ENCODE results near the gene SEC24A.
A peak's percentile ranks its signal among the peaks of the same experiment; 100 is the strongest.
"Not testable (repeated sequence)": the region's sequence is repeated elsewhere in the genome, so short reads cannot be mapped to it uniquely, and the experiment has no call there.

Gene SEC24A

DNA sequence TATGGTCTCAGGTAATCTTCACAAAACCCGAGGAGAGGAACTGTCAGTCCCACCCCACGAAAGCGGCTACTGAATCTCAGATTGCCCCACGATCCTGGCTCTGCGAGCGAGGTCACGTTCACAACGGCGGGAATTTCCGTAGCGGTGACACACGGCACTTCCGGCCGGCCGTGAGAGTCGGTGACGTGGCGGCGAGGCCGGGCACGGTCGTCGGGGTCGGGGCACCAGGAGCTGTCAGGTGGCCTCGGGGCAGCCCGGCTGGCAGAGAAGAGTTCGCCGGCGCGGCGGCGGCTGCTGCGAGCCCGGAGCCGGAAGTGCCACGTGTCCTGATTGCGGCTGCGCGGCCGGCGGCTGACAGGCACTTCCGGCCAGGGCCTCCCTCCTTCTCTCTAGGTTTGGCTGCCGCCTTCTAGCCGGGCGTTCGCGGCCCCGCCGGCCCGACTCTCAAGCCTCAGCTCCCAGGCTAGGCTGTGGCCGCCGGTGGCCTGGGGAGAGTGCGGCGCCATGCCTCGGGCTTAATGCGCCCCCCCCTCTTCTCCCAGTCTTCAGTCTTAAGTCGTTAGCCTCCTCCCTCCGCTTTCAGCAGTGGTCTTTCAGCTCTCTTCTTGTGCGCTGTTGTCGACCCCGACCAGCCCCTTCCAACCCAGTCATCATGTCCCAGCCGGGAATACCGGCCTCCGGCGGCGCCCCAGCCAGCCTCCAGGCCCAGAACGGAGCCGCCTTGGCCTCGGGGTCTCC is at the start of gene SEC24A:
Gene SEC24A, plus strand, starts transcription at position 361 of the 738 bp plus-strand sequence. Its CDS starts 292 bp downstream, at position 653.
- DNase-seq (ENCODE audit: low read depth) = peak; percentile 82

DNA sequence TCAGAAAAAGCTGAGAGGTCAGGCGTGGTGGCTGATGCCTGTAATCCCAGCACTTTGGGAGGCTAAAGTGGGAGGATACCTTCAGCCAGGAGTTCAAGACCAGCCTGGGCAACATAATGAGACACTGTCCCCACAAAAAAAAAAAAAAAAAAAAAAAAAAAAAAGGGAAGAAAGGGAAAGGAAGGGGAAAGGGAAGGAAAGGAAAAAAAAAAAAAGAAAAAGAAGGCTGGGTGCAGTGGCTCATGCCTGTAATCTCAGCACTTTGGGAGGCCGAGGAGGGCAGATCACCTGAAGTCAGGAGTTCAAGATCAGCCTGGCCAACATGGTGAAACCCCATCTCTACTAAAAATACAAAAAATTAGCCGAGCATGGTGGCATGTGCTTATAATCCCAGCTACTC is 48.8 kb upstream of the SEC24A start:
- DNase-seq (ENCODE audit: low read depth) = not testable (repeated sequence)

DNA sequence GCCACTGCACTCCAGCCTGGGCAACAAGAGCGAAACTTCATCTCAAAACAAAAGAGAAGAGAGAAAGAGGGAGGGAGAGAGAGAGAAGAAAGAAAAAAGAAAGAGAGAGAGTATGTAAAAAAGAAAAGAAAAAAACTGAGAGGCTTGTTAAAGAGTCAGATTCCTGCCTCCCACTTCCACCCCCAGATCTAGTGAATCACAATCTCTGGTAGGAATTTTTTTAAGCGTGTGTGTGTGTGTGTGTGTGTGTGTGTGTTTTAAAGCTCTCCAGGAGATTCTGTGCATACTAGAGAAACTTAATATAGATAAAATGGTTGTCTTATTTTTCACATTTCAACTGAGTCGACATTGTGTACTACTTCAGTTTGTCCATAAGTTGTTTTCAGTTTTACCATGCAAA is 48.0 kb upstream of the SEC24A start:
- DNase-seq (ENCODE audit: low read depth) = no peak

DNA sequence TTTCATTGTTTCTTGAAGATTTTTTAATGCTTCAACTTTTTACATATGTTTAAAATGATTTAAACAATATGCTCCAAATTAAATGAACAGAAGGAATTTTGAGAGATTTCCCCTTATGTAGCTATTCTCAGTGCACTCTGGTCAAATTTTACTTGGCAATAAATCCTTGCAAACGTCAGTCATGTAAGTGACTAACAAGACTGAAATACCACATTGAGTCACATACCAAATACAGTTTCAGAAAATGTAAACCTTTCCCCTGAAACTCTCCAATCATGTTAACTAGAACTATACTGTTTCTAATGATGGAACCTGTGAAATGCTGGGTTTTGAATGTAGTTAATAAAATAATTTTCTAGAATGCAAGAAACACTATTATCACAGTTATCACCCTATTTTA is 45.5 kb upstream of the SEC24A start:
- no peak for DNase-seq (ENCODE audit: low read depth)

DNA sequence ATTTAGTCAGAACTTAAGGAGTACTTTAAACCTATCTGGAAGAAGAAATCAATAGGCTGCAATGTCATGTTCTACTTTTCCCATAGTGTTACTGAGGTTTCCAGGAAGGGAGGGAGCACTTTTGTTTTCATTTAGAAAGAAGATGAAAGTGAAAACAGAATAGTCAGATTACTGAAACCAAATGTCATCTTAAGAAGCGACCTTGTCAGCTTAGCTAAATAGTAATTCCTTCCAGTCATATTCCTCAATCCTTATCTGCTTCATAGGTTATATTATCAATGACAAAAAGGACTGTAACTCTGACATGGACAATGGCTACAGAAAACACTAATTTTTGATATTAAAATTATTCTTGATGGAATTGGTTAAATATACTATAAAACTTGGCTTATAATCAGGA is 43.7 kb upstream of the SEC24A start:
- no peak for DNase-seq (ENCODE audit: low read depth)

DNA sequence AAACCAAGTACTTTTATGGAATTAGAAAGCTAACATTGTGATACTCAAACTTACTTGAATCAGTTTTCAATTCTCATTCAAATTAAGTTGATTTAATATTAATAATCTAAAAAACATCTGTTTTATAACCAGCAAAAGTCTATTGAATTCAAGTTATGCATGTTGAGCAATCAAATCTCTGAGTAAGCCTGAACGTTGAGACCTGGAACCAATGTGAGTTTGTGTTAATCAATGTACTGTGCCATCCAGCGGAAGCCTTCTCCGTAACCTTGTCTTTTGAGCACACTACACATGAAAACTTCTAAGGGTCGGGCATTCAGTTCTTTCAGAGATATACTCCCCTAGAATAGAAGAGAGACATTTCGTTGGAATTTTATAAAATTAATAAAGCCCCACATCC is 41.9 kb upstream of the SEC24A start:
- no peak for DNase-seq (ENCODE audit: low read depth)

DNA sequence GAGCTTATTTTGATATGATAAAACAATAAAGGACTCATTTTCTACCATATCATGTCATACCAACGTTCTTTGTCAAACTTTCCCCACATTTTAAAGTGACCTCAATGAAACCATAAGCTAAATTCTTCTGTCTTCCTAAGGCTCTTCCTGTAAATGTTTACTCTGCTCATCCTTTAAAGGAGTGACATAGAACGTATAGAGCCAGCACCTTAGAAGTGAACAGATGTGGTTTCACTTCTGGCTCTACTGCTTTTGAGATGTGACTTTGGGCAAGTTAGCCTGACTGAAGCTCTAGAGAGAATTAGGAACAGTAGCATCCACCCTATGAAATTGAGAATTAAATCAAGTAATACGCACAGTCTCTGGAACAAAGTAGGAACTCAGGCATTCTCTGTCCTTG is 40.0 kb upstream of the SEC24A start:
- no peak for DNase-seq (ENCODE audit: low read depth)

DNA sequence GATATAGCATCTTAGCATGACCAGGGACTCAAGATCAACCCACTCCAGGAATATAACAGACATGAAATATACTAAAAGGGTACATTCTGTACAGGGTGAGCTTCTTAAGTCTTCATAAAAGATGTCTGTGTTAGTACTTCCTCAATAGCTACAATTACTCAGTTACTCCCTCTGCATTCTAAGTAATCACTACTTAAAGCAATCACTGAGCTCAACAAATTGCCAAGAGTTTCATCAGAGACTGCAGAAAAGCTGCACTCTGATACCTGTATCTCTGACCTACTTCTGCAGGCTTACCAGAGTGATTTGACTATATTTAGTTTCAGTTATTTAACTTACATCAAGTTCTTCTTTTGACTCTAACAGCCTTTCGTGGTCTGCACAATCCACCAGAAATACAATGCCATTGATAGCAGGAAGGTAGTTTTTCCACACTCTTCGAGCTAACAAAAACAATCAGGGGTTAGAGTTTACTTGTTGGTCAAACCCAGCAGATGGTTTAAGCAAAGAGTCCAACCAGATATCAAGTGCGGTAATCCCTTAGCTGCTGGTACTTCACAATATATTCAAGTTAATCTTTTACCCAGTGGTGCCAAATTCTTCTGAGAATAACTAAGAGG is 39.2 kb upstream of the SEC24A start:
- no peak for DNase-seq (ENCODE audit: low read depth)

DNA sequence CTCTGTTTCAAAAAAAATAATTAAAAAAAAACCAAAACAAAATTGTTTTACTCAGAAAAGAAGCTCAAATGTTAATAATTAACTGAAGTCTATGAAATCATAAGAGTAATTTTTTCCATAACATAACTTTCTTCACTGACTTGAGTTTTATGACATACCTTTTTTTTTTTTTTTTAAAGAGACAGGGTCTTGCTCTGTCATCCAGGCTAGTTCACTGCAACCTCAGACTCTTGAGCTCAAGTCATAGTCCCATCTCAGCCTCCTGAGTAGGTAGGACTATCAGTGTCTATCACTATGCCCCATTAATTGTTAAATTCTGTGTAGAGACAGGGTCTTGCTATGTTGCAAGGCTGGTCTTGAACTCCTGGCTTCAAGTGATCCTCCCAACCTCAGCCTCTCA is 37.9 kb upstream of the SEC24A start:
- DNase-seq (ENCODE audit: low read depth) = no peak

DNA sequence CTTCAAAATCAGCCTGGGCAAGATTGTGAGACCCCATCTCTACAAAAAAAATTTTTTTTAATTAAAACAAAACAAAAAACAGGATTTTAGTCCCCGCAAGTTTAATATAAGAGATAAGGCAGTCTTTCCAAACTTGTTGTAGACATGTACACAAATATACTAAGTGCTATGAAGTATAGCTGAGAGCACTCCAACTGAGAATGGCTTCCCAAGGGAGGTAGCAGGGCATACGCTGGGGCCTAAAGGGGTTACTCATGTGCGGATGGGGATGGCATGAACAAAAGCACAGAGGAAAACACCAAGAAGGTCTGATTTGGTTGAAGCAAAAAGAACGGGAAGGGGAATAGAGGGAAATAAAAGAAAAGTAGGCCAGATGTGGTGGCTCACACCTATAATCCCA is 37.1 kb upstream of the SEC24A start:
- no peak for DNase-seq (ENCODE audit: low read depth)

DNA sequence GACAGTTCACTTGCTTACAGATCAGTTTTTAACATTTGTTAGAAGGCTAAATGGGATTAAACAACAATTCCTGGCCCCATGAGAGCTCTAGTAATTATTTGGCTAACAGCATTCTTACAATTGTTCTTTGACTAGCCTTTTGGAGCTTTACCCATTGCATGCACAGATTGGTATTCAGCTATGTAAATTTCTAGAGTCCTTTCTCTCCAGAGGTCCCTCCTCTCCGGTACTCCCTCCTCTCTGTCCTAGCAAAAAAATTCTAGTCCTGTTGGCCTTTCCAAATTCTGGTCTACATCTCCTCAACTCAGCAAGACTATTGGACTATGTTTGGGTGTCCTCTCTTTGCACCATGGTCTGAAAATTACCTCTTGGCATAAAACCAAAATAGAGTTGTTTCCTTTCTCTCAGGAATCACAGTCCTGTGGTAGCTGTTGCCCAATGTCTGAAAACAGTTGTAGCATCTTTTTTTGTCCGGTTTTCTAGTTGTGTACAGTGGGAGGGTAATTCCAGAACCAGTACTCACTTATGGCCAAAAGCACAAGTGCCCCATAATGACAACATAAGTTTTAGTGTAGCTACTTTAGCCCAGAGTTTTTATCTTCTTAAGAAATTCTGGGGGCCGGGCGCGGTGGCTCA is 34.0 kb upstream of the SEC24A start:
- no peak for DNase-seq (ENCODE audit: low read depth)

DNA sequence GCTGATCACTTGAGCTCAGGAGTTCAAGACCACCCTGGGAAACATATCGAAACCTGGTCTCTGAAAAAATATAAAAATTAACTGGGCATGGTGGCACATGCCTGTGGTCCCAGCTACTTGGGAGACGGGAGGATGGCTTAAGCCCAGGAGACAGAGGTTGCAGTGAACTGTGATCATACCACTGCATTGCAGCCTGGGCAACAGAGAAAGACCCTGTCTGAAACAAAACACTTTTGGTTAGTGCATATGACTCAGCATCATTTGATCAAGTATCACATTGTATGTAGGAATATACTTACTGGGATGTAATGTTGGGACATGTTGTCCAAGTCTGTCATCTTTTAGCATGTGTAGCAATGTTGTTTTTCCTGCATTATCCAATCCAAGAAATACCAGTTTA is 28.0 kb upstream of the SEC24A start:
- no peak for DNase-seq (ENCODE audit: low read depth)

DNA sequence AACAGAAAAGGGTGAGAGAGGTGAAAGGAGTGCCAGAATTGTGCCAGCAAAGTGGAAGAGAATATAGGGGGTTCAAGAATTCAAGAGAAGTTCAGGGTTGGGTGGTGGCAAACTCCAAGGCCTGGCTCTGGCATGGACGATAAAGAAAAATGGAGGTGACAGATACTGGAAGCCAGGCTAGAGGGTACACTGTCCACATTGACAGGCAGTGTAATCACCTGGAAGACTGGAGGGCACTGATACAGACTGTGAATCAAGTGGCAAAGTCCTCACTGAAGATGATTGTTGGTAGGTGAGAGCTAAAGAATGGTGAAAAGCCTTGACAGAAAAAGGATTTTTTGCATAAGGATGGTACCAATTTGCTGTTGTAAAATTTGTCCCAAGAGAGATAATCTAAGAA is 23.0 kb upstream of the SEC24A start:
- no peak for DNase-seq (ENCODE audit: low read depth)

DNA sequence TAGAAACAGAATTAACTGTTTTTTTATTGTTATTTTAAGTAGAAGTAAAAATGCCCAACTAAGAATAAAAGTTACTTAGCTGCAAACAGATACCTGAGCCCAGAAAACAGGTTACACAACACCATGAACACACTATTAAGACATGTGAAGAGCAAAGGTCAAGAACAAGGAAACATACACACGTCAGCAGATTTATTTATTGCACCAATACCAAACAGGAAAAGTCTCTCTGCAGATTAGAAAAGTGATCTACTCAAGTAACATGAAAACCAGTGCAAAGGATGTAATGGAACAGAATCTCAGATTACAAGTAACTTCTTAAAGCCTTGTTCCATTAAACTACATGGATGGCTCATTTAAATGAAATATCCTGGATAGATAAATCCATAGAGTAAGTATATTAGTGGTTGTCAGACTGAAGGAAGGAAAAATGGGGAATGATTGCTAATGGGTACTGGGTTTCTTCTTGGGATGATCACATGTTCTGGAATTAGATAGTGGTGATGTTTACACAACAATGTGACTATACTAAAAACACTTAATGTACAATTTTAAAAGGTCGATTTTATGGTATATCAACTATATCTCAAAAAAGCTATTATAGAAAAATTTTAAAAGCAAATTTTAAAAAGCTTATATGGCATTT is 22.1 kb upstream of the SEC24A start:
- no peak for DNase-seq (ENCODE audit: low read depth)

DNA sequence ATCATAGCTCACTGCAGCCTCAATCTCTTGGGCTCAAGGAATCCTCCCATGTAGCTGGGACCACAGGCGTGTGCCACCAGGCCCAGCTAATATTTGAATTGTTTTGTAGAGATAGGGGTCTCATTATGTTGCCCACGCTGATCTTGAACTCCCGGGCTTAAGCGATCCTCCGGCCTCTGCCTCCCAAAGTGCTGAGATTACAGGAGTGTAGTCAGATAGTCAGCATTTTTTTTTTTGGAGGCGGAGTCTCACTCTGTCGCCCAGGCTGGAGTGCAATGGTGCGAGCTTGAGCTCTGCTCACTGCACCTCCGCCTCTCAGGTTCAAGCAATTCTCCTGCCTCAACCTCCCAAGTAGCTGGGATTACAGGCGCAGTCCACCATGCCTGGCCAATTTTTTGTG is 14.4 kb upstream of the SEC24A start:
- no peak for DNase-seq (ENCODE audit: low read depth)

DNA sequence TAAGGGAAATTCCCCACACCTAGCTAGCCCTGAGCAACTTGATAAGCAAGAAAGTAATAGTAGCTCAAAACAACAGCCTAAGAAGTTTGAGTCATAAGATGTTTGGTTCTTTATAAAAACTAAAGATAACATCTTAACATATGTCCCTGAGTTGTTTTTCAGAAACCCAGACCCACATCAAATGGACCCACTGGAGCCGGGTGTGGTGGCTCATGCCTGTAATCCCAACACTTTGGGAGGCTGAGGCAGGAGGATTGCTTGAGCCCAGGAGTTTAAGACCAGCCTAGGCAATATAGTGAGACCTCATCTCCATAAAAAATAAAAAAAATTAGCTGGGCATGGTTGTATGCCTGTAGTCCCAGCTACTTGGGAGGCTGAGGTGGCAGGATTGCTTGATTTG is 13.2 kb upstream of the SEC24A start:
- not testable (repeated sequence) for DNase-seq (ENCODE audit: low read depth)

DNA sequence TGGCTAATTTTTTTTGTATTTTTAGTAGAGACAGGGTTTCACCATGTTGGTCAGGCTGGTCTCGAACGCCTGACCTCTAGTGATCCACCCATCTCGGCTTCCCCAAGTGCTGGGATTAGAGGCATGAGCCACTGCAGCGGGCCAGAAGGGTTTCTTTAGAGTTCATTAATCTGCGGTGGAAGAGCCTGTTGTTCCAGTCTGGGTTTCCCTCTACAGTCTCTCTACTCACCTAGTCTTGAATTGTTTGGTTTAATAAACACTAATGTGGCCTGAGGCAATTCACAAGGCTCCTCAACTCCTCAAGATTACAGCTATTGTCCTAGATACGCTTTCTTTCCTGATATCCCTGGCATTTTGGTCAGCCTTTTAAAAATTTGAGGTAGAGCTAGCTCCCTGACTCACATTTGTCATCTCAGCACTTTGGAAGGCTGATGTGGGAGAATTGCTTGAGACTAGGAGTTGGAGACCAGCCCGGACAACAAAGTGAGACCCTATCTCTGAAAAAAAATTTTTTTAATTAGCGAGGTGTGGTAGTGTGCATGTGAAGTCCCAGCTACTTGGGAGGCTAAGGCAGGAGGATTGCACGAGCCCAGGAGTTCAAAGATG is 11.4 kb upstream of the SEC24A start:
- no peak for DNase-seq (ENCODE audit: low read depth)

DNA sequence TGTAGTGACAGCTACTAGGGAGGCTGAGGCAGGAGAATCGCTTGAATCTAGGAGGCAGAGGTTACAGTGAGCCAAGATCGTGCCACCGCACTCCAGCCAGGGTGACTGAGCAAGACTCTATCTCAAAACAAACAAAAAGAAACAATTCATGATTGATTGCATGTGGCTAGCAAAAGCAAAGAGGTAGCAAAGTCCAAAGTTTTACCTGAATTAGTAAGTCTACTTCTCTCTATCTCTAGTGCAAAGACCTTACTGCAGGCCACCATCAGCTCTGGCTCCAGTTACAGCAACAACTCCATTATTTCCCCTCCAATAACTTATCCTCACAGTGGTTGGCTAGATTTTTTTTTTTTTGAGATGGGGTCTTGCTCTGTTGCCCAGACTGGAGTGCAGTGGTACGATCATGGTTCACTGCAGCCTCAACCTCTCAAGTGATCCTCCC is 9.8 kb upstream of the SEC24A start:
- DNase-seq (ENCODE audit: low read depth) = no peak

DNA sequence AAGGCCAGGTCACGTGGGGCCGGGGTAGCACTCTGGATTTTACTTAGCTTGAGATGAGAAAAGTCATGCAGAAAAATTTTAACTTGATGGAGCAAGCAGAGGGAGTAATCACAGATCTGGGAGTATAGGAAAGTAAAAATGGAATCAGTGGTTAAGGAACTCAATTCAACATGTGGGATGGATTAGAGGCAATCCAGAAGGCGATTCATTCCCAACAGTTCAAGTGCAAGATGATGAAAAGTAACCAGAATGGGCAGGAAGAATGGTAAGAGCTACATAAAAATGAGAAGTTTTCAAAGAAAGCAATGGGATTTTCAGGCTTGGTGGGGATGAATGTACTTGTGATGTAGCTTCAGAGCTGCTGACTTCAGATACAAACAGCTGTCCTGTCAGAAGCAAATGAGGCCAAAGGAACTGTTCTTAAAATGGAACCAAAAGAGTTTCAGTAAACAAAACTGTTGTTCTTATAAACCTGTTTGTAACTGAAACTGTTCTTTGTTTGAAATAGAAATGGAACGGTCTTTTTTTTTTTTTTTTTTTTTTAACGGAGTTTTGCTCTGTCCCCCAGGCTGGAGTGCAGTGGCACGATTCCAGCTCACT is 5.6 kb upstream of the SEC24A start:
- DNase-seq (ENCODE audit: low read depth) = no peak

DNA sequence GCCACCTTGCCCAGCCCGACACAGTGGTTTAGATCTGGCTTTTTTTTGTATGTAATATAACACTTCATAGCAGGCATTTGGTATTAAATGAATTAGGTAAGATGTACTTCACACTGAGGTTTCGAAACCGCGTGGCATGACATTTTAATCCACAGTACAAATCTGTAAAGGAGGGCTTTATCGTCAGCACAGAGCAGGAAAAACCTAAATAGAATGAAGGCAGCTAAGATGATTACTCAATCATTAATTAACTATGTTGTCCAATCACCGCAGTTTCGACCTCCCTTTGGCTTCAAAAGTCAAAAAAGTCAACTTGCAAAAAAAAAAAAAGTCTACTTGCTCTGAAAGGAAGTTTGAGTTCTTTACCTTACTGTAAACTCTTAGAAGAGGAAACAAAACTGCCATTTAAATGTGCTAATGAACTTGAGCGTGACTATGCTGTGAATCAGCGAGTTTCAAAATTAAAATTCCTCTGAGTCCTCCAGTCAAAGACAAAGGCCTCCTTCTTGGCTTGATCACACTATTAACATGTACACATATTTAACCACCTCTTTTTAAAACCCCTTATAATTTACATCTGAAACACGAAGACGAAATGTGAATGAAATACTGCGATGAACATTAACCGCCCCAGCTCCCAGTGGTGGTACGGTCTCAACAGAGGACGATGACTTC is 698 bp upstream of the SEC24A start:
- peak; percentile 35 for DNase-seq (ENCODE audit: low read depth)

DNA sequence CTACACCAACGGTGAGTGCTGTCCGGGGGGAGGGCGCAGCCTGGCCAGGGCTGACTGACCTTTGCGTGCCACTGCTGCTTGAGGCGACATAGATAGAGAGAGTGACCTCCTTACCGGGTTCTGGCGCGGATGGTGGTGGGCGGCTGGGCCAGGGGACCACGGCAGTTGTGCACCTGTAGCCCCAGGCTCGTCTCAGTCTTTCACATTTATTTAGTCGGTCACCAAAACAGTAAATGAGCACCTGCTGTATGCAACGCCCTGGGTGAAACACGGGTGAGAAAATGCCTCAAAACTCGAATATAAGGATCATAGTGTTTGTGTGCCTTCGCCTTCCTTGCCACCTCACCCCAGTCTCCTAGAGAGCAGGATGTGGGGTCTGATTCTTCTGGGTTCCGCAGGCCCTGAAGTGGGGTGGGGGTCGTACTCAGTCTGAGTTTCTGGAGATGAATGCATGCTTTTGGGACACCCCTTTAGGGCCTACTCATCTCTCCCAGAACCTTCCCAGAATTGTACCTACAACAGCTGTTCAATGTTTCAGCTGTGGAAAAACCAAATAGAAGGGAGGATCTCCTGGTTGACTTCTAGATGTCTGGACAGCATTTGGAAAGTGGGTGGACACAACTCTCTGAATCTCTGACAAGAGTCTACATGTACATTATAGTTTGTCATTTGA is 714 bp downstream of the SEC24A start:
- no peak for DNase-seq (ENCODE audit: low read depth)

Measured in activated T-cell treated with anti-CD3 and anti-CD28 coated beads for 24 hours (primary cell).